Activated effector memory CD4-positive, alpha-beta T cell treated with anti-CD3 and anti-CD28 coated beads, Interleukin-2, amount 50 U/mL, for 16 hours (primary cell): Measurements from ENCODE around the gene CXorf58.
"Not testable (repeated sequence)": the region's sequence is repeated elsewhere in the genome, so short reads cannot be mapped to it uniquely, and the experiment has no call there.

Source experiments
- DNase-seq: peaks from one replicate; pipeline ENCODE4 v3.0.0-alpha.2; 2020

The CXorf58 gene

GRCh38 chrX:23959781-23960180 lies 52.0 kb downstream of the CXorf58 start:
- no peak for DNase-seq

- DNase-seq, result no peak
Measured at GRCh38 chrX:23964191-23964590, 56.4 kb downstream of the CXorf58 start.

- not testable (repeated sequence) for DNase-seq
Measured at GRCh38 chrX:23965630-23966029, 57.8 kb downstream of the CXorf58 start.

DNA sequence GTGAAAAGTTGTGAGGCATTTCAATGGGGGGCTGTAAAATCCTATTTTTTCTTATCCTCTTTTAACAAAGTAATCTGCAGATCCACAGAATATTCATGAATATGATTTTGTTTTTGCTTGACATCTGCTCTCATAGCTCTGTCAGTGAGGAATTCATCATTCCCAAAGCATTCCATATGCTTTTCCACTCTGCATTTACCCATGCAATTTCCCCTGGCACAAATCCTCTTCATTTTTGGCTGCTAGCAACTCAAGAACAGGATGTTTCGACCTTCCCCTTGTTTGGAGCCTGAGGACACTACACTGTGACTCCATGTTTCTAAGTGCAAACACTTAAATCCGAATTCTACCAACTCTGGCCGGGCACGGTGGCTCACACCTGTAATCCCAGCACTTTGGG lies 70.7 kb downstream of the CXorf58 start:
- DNase-seq, result no peak

- no peak for DNase-seq
Measured at GRCh38 chrX:23980011-23980441, 72.2 kb downstream of the CXorf58 start.

- no peak for DNase-seq
Measured at GRCh38 chrX:23981222-23981621, 73.4 kb downstream of the CXorf58 start.

- DNase-seq, result no peak
Measured at GRCh38 chrX:23981711-23982110, 73.9 kb downstream of the CXorf58 start.

DNA sequence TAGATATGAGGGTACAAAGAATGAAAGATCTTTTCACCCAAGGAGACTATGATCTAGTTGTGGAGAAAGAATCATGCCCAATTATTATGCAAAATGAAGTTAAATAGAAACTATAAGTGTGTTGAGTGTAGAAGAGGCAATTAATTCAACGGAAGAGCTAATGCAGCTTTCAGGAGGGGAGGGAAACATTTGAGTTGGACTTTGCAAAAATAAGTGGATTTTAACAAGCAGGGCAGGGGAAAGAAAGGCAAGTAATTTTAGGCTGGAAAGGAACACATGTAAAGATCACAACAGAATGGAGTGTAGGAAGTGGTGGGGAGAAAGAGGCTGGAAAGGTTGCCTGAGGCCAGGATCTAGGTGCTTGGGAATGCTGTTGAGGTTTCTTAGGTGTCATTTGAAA lies 75.1 kb downstream of the CXorf58 start:
- DNase-seq, result no peak
